HG02763 (cell line): Measurements from ENCODE around the gene SETBP1.

Experiments used
- ATAC-seq: cut with Tn5 transposase; IDR thresholded peaks from one replicate; pipeline ENCODE4 v1.9.1; 2021; ENCODE audit warnings: mild to moderate bottlenecking, moderate library complexity; ENCODE audit not compliant: unreplicated experiment

Gene SETBP1

GRCh38 chr18:44812426-44812825 is 131.7 kb downstream of the SETBP1 start:
- no peak for ATAC-seq

GRCh38 chr18:44813586-44813985 is 132.9 kb downstream of the SETBP1 start:
- ATAC-seq = no peak

GRCh38 chr18:44815108-44815507 is 134.4 kb downstream of the SETBP1 start:
- no peak for ATAC-seq

- no peak for ATAC-seq
Measured at GRCh38 chr18:44816050-44816449, 135.4 kb downstream of the SETBP1 start.

GRCh38 chr18:44816477-44816876 is 135.8 kb downstream of the SETBP1 start:
- ATAC-seq = no peak

- no peak for ATAC-seq
Measured at GRCh38 chr18:44817831-44818473, 137.3 kb downstream of the SETBP1 start.

- ATAC-seq = no peak
Measured at GRCh38 chr18:44818668-44819403, 138.1 kb downstream of the SETBP1 start.

- ATAC-seq = no peak
Measured at GRCh38 chr18:44819944-44820510, 139.3 kb downstream of the SETBP1 start.

GRCh38 chr18:44821924-44822323 is 141.2 kb downstream of the SETBP1 start:
- ATAC-seq = no peak

GRCh38 chr18:44823286-44823685 is 142.6 kb downstream of the SETBP1 start:
- no peak for ATAC-seq

GRCh38 chr18:44823782-44824181 is 143.1 kb downstream of the SETBP1 start:
- no peak for ATAC-seq

GRCh38 chr18:44824884-44825283 is 144.2 kb downstream of the SETBP1 start:
- ATAC-seq = no peak

GRCh38 chr18:44826418-44827259 is 146.0 kb downstream of the SETBP1 start:
- ATAC-seq = no peak

GRCh38 chr18:44828080-44828479 is 147.4 kb downstream of the SETBP1 start:
- no peak for ATAC-seq

- ATAC-seq = no peak
Measured at GRCh38 chr18:44830581-44830980, 149.9 kb downstream of the SETBP1 start.

GRCh38 chr18:44833786-44834185 is 153.1 kb downstream of the SETBP1 start:
- ATAC-seq = no peak

- ATAC-seq = no peak
Measured at GRCh38 chr18:44834867-44835469, 154.3 kb downstream of the SETBP1 start.

GRCh38 chr18:44835703-44836102 is 155.0 kb downstream of the SETBP1 start:
- no peak for ATAC-seq

GRCh38 chr18:44836263-44836662 is 155.6 kb downstream of the SETBP1 start:
- no peak for ATAC-seq

GRCh38 chr18:44837482-44838180 is 156.9 kb downstream of the SETBP1 start:
- ATAC-seq = no peak
